Esophagus muscularis mucosa (tissue), 3 donors: ENCODE results near the gene PDGFD.

Experiments used
- CTCF ChIP-seq, 3 experiments: fragments of 200-600 bp in 2 of 3; fragments of 450-650 bp in 1 of 3; sonication (generic) in 2 of 3; IDR thresholded peaks; one replicate each; pipeline ENCODE4 v1.5.1; 2017 to 2019; ENCODE audit warnings: antibody characterized with exemption in 3 of 3, mild to moderate bottlenecking in 2 of 3, moderate library complexity in 1 of 3
- EP300 ChIP-seq: sonication (generic); formaldehyde crosslinking; IDR thresholded peaks from one replicate; pipeline ENCODE4 v1.6.1; 2017; ENCODE audit warnings: antibody characterized with exemption

GRCh38 chr11:103898577-103899336 lies 265.2 kb downstream of the PDGFD start:
- no peak for TF ChIP-seq EP300
- TF ChIP-seq CTCF (IDR thresholded peaks at IDR 0.05) = no peak
